ENCODE results near the gene BNIP2. TPM values are rescaled to one million over a fixed set of nuclear protein-coding genes. Genes with fewer than 3 reads are reported as not detected.

BNIP2 gene
- total RNA-seq, 1 donor from 2014 or later: 83.2 TPM

DNA sequence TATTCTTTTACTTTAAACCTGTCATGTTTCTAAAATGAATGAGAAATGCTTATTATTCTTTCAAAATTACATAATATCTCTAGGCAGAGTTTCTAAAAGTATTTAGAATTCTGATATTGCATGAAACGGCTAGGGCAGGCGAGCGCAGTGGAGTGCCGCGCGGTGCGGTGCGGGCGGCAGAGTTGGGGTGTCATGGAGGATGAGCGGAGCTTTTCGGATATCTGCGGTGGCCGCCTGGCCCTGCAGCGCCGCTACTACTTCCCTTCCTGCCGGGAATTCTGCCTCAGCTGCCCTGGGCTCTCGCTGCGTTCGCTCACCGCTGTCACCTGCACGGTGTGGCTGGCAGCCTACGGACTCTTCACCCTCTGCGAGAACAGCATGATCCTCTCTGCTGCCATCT is 12.6 kb downstream of the BNIP2 start:
- intact Hi-C loops (cut with DNase I): no loop called here
- Histone ChIP-seq H3K4me1 (no peaks in the 10 kb centered on the region), H3K27me3 (no peaks in the 10 kb centered on the region), H3K36me3 (peaks cover 0 to 93% of the 10 kb centered on the region in 2 donors), H3K9me3 (no peaks in the 10 kb centered on the region), H3K27ac (no peak overlapping the region), H3K4me3 (no peak overlapping the region)
- TF ChIP-seq, protein P1, sequence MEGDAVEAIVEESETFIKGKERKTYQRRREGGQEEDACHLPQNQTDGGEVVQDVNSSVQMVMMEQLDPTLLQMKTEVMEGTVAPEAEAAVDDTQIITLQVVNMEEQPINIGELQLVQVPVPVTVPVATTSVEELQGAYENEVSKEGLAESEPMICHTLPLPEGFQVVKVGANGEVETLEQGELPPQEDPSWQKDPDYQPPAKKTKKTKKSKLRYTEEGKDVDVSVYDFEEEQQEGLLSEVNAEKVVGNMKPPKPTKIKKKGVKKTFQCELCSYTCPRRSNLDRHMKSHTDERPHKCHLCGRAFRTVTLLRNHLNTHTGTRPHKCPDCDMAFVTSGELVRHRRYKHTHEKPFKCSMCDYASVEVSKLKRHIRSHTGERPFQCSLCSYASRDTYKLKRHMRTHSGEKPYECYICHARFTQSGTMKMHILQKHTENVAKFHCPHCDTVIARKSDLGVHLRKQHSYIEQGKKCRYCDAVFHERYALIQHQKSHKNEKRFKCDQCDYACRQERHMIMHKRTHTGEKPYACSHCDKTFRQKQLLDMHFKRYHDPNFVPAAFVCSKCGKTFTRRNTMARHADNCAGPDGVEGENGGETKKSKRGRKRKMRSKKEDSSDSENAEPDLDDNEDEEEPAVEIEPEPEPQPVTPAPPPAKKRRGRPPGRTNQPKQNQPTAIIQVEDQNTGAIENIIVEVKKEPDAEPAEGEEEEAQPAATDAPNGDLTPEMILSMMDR (IDR thresholded peaks at IDR 0.05): no peak
- TF ChIP-seq POLR2AphosphoS5 (IDR thresholded peaks at IDR 0.05; ENCODE audit: insufficient read depth in 1 of 2, low read depth in 1 of 2): no peak
- TF ChIP-seq POLR2A (IDR thresholded peaks at IDR 0.05): no peak
- no peak for DNase-seq (ENCODE audit: extremely low spot score in 2 of 2)

DNA sequence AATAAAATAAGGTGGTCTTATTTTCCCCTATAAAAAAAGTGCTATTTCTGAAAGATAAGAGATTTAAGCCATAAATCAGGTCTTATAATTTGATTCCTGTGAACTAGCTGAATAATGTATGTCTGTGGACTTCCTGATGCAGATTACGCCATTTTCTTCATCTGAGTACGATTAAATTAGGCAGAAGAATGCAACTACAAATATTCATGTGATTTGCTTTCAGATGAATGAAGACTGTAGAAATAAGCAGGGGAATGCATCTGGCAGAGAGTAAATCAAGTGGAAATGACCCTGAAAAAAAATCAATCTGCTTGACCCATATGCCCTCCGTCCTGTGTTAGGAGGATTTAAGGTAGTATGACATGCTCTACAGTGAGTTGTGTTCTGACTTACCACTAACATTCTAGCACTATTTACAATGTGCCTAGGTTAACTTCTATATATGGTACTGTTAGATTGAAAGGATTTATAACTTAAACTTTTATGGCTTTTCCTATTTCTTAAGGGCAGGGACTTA is 14.7 kb downstream of the BNIP2 start:
- no peak for TF ChIP-seq POLR2A (IDR thresholded peaks at IDR 0.05)
- TF ChIP-seq POLR2AphosphoS5 (IDR thresholded peaks at IDR 0.05; ENCODE audit: insufficient read depth in 1 of 2, low read depth in 1 of 2): no peak
- TF ChIP-seq, protein P1 (IDR thresholded peaks at IDR 0.05): no peak
- intact Hi-C loops (cut with DNase I): no loop called here
- H3K4me1 ChIP-seq: no peaks in the 10 kb centered on the region
- H3K9me3 ChIP-seq: no peaks in the 10 kb centered on the region
- no peak for DNase-seq (ENCODE audit: extremely low spot score in 2 of 2)
- H3K36me3 ChIP-seq: peaks cover 0 to 93% of the 10 kb centered on the region in 2 donors
- H3K4me3 ChIP-seq: no peak overlapping the region
- no peaks in the 10 kb centered on the region for H3K27me3 ChIP-seq
- no peak overlapping the region for H3K27ac ChIP-seq

DNA sequence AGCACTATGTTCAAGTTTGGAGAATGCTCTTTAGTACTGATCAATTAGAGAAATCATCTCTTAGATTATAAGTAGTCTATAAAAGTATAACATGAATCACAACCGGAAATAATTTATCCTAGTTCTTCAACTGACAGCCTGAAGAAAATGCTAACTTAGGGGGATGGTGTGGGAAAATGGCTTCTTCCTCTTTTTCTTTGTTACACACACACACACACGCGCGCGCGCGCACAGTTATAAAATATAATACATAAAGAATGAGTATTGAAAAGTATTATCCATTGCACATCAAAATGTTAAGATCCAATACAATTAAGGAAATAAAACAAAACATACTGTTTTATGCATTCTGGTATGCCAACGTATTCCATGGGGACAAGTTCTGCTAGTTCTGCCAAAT is 20.6 kb downstream of the BNIP2 start:
- no peak for DNase-seq (ENCODE audit: extremely low spot score in 2 of 2)
- TF ChIP-seq POLR2A (IDR thresholded peaks at IDR 0.05) (no peak), POLR2AphosphoS5 (IDR thresholded peaks at IDR 0.05; ENCODE audit: insufficient read depth in 1 of 2, low read depth in 1 of 2) (no peak)
- TF ChIP-seq, protein P1 (IDR thresholded peaks at IDR 0.05): no peak
- Histone ChIP-seq H3K36me3 (peaks cover 0 to 66% of the 10 kb centered on the region in 2 donors), H3K9me3 (no peaks in the 10 kb centered on the region), H3K27ac (no peak overlapping the region), H3K4me3 (no peak overlapping the region), H3K27me3 (no peaks in the 10 kb centered on the region), H3K4me1 (no peaks in the 10 kb centered on the region)
- intact Hi-C loops (cut with DNase I): no loop called here

DNA sequence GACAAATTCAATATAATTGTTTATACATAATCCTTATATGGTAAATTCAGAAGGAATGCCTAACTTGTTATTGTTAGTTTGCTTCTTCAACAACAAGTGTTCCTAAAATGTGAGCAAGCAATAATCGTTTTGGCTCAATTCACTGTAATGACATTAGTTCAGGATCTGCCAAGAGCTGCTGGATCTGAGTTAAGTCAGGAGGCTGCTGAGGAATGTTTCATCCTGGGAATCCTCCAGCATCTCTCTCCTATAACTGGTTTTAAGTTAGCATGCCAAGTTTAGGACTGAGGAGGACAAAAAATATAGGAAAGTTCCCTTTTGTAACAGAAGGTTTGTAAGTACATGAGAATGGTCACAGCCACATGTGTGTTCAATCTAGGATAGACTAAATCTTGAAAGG is 26.9 kb downstream of the BNIP2 start:
- intact Hi-C loops (cut with DNase I): no loop called here
- Histone ChIP-seq H3K27me3 (no peaks in the 10 kb centered on the region), H3K27ac (no peak overlapping the region), H3K36me3 (peaks cover 0 to 29% of the 10 kb centered on the region in 2 donors), H3K9me3 (no peaks in the 10 kb centered on the region), H3K4me3 (no peak overlapping the region), H3K4me1 (peaks cover 12% of the 10 kb centered on the region)
- TF ChIP-seq POLR2A (IDR thresholded peaks at IDR 0.05): no peak
- TF ChIP-seq, protein P1 (IDR thresholded peaks at IDR 0.05): no peak
- TF ChIP-seq POLR2AphosphoS5 (IDR thresholded peaks at IDR 0.05; ENCODE audit: insufficient read depth in 1 of 2, low read depth in 1 of 2): no peak
- DNase-seq (ENCODE audit: extremely low spot score in 2 of 2): no peak

DNA sequence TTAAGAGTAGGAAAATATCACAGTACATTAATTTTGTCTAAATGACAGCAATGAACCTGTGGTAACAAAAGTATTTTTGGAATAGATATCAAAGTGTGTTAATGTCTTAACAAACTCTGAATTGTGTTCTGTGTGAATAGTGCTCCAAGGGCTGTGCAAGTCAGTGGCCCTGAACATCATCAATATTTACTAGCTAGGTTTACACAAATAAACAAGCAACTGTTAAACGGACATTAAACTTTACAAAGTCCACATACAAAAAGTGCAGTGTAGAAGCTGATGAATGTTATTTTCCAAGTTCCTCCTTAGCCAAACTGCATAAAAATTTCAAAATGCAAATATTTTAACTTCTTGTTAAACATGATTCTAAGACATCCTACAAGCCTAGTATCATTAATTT is 29.8 kb downstream of the BNIP2 start:
- peaks cover 38% of the 10 kb centered on the region for H3K4me1 ChIP-seq
- no peak overlapping the region for H3K27ac ChIP-seq
- TF ChIP-seq POLR2AphosphoS5 (IDR thresholded peaks at IDR 0.05; ENCODE audit: insufficient read depth in 1 of 2, low read depth in 1 of 2) (no peak), POLR2A (IDR thresholded peaks at IDR 0.05) (no peak)
- TF ChIP-seq, protein P1 (IDR thresholded peaks at IDR 0.05): no peak
- intact Hi-C loops (cut with DNase I): no loop called here
- DNase-seq (ENCODE audit: extremely low spot score in 2 of 2): no peak
- peaks cover 0 to 17% of the 10 kb centered on the region in 2 donors for H3K36me3 ChIP-seq
- H3K27me3 ChIP-seq: no peaks in the 10 kb centered on the region
- H3K4me3 ChIP-seq: no peak overlapping the region
- H3K9me3 ChIP-seq: no peaks in the 10 kb centered on the region
